Keratinocyte (primary cell): ENCODE data around the gene SEMA4A.

Experiments used
- EZH2 ChIP-seq: IDR thresholded peaks from one replicate; pipeline ENCODE4 v1.6.1; 2012; ENCODE audit warnings: inconsistent platforms, mild to moderate bottlenecking, low read length, moderate library complexity
- TF ChIP-seq, protein P1 (sequence below), 3 experiments: IDR thresholded peaks in 1 of 3; conservative IDR thresholded peaks in 1 of 3; optimal IDR thresholded peaks in 1 of 3; 2 replicates in 2 of 3; 3 replicates in 1 of 3; pipeline versions ENCODE3 to v1.5.1; 2011; ENCODE audit warnings: low read length in 3 of 3, mild to moderate bottlenecking in 3 of 3, moderate library complexity in 2 of 3, control low read depth in 1 of 3, inconsistent platforms in 1 of 3; ENCODE audit not compliant: insufficient read depth in 2 of 3; ENCODE audit errors: extremely low read depth in 1 of 3

DNA sequence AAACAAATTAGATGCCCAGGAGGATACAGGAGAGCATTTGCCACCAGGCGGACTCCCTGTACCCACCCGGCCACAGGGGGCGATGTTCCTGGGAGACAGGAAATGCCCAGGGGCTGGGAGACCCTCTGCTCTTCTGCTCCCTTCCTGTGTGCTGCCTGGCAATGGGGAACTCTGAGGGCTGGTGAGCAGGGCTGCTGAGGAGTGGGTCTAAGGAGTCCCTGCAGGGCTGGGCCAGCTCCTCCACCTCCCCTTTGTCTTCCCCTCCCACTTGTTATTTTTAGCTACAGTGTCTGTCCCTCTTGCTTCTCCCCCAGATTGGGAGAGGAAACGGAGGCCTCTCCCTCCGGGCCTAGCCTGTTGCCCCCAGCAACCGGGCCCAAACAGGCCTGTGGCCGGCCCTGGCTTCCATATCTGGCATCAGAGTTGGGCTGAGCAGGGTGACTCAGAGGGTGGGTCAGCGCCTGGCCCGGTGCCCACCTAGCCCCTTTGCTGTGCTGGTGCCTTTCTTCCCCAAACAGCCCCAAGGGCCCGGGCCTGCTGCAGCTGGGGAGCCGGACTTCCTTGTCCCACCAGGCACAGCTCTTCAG, 27.2 kb upstream of the SEMA4A start:
- TF ChIP-seq, protein P1, sequence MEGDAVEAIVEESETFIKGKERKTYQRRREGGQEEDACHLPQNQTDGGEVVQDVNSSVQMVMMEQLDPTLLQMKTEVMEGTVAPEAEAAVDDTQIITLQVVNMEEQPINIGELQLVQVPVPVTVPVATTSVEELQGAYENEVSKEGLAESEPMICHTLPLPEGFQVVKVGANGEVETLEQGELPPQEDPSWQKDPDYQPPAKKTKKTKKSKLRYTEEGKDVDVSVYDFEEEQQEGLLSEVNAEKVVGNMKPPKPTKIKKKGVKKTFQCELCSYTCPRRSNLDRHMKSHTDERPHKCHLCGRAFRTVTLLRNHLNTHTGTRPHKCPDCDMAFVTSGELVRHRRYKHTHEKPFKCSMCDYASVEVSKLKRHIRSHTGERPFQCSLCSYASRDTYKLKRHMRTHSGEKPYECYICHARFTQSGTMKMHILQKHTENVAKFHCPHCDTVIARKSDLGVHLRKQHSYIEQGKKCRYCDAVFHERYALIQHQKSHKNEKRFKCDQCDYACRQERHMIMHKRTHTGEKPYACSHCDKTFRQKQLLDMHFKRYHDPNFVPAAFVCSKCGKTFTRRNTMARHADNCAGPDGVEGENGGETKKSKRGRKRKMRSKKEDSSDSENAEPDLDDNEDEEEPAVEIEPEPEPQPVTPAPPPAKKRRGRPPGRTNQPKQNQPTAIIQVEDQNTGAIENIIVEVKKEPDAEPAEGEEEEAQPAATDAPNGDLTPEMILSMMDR (optimal IDR thresholded peaks at IDR 0.05 in 1 of 3, IDR thresholded peaks at IDR 0.05 in 1 of 3, conservative IDR thresholded peaks at IDR 0.05 in 1 of 3; ENCODE audit: extremely low read depth in 1 of 3, insufficient read depth in 2 of 3, low read length in 3 of 3) = peak; percentile 48 to 61 (median 57)
- TF ChIP-seq EZH2 = no peak
